T1000 (cell line): ENCODE measurements around the gene PEX14.

Source experiments
- DNase-seq: peaks from one replicate; lab custom pipeline; 2025; ENCODE audit warnings: mixed read lengths; lab: John Stamatoyannopoulos, UW

Gene PEX14

DNA sequence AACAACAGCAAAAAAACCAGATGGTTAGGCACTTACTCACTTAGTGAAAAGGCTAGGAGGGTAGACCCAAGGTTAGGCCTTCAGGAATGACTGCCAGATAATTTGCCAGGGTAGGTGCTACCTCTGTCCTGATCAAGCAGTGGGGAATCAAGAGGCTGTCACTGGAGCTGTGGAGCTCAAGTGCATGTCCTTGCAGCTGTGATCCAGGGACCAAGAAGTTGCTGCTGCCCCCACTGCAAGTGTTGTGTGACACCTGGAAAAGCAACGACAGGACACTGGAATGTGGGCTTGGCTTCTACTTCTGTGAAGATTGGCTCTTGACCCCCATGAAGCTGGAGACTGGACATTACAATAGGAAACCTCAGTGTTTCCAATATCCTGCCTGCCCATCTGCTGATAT is 72.1 kb downstream of the PEX14 start:
- DNase-seq = no peak

DNA sequence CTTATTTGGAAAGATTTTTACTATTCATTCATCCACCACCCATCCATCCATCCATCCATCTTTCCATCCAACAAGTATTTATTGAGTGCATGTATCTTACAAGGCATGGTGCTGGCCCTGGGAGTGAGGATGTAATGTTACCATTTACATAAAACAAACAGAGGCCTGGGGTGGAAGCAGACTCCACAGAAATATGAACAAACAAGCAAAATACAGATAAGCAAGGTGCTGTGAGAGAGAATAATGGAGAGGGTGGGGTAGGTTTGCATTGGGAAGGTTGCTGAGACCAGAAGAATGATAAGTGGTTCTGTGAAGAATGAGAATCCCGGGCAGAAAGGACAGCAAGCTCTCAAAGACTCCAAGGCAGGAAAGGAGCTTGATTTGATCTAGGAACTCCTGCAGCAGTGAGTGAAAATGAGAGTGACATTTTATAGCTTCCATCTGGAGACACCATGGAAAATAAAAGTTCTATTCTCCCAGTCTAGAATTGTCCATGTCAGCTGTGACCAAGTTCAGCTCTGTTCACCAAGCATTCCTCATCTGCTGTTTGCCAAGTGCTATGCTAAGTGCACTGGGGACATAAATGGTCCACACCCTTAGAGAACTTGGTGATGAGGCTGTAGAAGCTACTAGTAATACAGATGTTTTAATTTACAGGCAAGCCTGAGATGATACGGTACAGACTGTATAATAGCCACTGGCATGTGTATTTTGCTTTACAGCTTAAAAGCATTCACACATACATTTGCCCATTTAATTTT is 75.3 kb downstream of the PEX14 start:
- DNase-seq = no peak

DNA sequence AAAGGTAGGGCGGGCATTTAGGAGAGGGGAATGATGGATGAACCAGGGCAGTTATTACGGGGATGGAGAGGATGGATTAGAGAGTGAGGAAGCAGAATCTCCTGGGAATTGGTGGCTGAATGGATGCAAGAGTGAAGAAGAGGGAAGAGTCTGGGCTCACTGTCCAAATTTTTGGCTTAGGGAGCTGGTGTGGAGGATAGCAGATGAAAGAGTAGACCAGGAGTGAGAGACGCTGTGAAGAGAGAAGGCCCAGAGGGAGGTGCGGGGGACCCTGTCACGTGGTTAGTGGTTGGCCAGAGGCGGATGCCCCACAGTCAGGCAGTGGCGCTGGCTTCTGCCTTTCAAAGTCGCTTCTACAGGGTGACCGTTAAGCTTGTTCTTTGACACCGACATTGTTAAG is 78.4 kb downstream of the PEX14 start:
- DNase-seq = no peak

DNA sequence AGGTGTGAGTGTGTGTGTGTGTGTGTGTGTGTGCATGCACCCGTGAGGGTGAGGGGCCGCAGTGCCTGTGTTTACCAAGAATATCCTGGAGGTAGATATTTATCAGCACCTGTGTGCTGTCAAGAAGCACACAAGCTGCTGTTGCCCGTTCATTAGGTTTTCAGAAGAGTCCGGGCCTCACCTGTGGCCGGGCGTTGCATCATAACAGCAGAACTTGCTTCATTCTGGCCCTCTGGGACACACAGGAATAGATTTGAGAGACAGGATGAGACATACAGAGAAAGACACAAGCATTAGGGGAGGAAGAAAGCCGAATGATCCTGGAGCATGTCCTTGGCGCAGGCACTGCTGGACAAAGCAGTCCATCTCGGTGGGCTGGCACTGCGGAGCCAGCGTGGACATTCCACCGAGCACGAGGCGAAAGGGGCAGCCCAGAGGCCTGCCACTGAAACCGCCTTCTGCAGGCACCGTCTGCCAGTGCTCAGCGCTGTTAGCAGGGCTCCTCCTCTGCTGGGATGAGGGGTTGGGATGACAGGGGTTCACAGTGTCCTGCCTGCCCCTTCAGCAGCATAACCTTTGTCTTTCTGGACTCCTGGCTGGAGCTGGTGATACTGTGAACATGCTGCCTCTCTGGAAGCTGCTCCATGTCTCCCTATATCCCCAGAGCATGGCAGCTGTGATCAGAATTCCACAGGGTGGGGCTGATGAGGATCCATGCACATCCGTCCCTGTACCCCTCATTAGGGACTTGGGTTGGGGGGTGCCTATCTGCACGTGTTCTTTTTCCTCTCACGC is 81.1 kb downstream of the PEX14 start:
- DNase-seq = no peak

DNA sequence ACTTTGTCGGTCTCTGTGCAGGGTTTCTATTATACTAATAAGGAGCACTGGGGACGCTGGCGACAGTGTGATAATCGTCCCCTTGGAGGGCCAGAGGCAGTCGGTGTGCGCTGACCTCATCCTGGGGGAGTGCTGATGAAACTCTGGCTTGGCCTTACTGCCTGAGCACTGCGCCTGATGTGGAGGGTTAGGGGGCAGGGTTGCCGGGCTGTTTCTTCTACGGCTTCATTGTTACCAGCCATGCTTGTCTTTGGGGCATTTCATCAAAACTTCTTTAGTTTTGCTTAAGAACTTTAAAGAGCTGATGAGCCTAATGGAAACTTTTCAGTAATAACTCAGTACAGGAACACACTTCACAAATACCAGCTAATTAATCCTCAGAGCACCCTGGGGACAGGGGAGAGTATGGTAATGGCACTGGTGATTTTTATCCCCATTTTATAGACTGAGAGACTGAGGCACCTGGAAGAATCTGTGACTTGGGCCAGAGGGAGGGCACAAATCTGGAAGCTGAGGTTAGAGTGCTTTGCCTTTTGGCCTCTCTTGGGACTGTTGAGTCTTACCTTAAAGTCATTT is 81.8 kb downstream of the PEX14 start:
- no peak for DNase-seq

DNA sequence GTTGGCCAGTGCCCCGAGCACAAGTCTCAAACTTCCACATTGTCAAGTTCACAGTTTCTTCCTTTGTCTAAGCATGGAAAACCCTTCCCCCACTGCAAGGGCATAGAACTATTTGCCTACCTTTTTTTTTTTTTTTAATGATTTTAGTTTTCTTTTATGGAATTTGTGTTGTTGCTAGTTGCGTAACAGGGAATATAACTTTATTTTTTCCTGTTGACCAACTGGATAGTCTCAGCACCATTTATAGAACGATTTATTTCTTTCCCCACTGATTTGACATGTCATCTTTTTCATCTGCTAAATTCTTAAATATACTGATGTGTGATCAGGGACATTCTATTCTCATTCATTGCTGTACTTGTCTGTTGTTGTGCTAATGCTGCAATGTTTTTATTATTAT is 83.0 kb downstream of the PEX14 start:
- no peak for DNase-seq

DNA sequence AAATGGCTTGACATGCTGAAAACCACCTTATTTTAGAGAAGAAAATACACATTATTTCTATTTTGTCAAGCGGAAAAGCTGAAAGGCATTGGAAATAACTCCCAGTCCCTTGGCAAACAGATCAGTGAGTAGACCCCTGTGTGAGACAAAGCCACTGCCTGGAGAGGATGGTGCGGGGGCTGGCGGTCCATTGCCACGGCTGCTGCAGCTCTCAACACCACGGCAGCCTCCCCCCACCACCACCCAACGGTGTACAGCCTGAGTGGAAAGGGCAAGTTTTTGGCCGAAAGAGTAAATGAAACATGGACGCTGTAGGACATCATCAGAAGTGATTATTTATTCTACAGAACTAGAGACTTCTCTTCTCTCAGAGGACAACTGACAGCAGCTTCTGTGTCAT is 84.6 kb downstream of the PEX14 start:
- DNase-seq = no peak

DNA sequence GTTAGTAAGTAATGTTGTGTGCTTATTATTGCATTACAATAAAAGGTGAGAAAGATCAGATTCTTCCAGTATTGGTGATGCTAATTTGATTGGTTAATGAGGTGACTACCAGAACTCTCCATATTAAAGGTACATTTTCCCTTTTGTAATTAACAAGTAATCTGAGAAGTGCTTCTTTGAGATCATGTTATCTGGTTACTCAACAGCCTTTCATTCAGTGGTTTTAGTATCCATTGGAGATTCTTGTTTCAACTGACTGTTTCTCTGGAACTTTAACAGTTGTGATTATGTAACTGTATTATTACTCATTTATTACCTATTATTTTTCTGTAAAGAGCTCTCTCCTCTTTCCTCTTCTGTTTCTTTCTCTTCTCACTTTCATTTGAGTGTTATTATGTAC is 86.7 kb downstream of the PEX14 start:
- DNase-seq = no peak

DNA sequence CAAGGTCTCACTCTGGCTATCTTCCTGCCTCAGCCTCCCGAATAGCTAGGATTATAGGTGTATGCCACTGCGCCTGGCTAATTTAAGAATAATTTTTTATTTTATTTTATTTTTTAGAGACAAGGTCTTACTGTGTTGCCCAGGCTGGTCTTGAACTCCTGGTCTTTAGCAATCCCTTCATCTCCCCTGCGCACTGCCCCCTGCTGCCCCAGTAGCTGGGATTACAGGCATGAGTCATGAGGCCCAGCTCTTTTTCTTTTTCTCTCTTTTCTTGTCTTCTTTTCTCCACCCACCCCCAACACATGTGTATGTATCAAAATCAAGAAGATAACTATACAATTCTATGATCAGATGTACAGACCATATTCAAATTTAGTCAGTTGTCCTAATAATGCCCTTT is 87.2 kb downstream of the PEX14 start:
- DNase-seq = no peak

DNA sequence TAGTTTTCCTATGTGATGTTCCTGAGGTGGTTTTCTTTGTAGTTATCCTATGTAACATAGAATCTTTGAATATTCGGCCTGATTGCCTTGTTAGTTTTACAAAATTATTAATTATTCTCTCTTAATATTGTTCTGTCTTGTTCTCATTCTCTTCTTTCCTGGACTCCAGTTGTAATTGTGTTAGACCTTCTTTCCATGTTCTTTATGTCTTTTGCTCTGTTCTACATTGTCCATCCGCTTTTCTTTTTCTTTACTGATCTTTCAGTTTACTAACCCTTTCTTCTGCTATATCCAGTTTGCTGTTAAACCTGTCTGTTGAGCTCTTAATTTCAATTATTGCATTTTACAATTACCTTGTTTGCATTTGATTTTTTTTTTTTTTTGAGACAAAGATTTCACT is 89.3 kb downstream of the PEX14 start:
- no peak for DNase-seq

DNA sequence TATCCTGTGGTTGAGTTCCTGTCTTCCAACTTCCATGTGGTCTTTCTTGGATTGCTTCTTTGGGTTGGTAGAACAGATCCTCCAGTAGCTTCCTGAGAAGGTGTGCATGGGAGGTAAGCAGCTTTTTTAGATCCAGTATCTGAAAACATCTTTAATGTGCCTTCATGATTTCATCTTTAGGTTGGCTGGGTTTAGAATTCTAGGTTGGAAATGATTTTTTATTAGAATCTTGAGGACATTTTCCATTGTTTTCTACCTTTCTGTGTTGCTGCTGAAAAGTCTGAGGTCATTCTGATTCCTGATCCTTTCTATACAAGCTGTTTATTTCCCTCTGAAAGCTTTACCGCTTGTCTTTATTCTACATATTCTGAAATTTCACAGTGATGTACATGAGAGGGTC is 94.8 kb downstream of the PEX14 start:
- DNase-seq = no peak

DNA sequence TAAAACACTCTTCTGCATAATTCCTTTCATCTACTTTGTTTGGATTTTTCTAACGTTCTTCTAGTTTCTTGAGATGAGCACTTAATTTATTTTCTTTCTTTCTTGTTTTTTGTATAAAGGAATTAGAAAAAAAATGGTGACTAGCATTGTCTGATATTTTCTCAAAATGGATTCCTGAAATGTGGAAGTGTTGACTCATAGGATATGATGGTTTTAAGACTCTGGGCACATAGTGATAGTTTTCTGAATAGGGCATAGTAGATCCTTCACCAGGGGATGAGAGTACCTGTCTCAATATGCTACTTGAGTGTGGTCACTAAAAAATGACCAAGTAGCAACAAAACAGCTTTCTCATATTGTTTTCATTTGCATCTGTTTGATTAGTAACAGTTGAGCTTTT is 100.9 kb downstream of the PEX14 start:
- DNase-seq = no peak

DNA sequence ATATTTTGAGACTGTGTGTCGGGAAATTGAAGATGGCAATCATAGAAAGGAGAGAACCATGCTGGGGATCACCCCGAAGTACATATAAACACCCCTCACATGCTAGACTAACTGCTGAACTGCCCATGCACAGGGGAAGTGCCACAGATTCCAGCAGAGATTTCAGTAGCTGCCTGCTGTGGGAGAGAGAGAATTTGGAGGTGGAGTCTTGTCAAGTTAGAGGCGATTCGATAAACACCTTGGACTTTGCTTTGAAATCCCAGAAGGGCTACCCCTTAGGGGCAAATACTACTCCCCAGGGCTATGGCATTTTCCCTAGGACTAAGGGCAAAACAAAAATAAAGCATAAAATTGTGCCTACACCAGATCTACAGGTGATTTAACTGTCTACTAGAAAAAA is 103.3 kb downstream of the PEX14 start:
- DNase-seq = no peak

DNA sequence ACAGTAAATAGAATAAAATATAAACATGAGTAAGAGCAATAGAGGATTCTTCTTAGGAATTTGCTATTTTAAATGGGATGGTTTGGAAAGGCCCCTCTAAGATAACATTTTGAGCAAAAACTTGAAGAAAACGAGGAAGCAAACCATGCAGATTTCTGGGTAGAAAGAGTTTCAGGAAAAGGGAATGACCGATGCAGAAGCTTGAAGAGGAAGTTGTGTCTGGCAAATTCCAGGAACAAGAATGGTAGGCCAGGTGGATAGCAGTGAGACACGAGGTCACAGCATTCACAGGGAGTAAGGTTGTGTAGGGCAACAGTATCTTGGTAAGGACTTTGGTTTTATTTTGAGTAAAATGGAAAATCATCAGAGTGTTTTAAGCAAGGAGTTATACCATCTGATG is 108.9 kb downstream of the PEX14 start:
- DNase-seq = no peak

DNA sequence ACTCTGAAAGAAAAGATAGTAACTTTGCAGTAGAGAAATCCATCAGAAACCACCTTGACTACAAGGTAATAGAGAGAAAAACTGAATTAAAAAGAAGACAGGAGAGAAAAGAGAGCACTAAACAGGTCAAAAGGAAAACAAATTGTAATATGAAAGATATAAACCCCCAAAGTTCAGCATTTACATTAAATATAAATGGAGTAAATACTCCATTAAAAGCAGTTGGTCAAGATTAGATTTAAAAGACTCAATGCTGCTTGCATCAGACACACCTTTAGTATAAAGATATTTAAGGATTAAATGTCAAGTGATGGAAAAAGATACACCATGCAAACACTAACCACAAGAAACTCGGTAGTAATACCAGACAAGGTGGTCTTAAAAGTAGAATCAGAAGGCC is 110.5 kb downstream of the PEX14 start:
- DNase-seq = no peak

DNA sequence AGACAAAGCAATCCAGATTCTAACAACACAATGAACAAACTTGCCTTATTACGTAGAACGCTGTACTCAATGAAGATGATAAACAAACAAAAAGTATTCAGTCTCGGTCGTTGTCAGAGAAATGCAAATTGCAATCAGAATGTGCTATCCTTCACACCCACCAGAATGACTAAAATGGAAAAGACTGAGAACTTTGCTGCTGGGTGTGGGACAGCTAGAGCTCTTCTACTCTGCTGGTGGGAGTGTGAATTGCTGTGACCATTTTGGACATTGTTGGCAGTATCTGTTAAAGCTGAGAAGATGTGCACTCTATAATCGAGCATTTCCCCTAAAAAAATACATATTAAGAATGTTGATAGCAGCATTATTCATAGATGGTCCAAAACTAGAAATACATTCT is 111.4 kb downstream of the PEX14 start:
- no peak for DNase-seq

DNA sequence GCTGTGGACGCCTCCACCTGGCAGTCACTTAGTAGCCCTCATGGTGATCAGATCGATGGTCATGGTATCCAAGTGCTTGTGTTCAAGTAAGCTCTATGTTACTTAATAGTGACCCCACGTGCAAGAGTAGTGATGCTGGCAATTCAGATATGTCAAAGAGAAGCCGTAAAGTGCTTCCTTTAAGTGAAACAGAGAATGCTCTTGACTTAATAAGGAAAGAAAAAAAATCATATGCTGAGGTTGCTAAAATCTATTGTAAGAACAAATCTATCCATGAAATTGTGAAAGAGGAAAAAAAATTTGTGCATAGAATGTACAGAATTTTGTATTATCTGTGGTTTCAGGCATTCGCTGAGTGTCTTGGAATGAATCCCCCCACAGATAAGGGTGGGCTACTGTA is 113.9 kb downstream of the PEX14 start:
- DNase-seq = no peak

DNA sequence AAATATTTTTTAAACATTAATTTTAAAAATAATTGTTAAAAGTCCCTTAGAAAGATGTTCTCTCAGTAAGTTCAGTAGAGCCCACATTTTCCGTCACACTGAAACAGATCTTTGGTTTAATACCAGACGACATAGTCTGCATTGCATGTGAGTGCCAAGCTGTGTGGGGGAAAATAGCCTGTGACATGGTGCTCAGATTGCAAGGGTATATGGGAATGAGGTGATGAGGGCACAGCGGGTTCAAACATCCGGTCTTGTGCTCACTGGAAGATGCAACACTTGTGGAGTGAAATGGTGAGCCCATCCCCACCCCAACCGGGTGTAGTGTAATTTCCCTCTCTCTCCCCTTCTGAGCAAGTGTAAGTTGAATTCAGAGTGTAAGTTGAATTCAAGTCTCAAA is 114.3 kb downstream of the PEX14 start:
- DNase-seq = no peak

DNA sequence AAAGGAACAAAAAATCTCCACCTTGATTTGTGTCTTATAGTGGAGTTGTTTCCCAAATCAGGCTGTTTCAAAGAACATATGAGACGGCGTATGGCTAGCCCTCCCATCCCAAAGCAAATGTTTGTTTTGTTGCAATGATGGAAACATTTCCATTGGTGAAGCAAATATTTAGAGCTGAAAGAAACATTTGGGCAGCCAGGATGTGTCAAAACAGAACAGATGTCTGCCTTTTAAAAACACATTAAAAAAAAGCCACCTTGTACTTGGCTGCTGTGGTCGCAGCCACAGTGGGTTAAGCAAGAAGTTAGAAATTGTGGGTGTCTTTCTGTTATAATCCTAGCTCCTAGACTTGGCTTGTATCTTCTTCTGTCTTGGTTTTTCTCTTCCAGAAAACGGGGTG is 116.3 kb downstream of the PEX14 start:
- DNase-seq = no peak

DNA sequence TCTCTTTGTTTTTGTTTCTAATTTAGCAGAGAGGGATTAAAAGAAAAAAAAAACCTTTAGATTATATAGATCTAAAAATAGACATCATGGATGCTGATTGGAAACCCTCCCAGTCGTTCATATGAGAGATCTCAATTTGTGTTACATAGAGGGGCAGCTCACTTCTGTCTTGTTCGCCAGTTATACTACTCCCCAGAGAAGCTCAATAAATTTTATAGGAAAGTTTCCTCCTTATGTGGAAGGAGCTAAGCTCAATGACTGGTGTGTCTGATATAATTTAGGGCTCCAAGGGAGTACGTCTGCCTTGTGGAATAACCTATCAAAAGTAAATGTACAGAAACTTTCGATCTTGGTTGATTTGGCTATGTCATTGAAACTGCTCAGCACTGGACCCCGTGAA is 117.6 kb downstream of the PEX14 start:
- DNase-seq = no peak

DNA sequence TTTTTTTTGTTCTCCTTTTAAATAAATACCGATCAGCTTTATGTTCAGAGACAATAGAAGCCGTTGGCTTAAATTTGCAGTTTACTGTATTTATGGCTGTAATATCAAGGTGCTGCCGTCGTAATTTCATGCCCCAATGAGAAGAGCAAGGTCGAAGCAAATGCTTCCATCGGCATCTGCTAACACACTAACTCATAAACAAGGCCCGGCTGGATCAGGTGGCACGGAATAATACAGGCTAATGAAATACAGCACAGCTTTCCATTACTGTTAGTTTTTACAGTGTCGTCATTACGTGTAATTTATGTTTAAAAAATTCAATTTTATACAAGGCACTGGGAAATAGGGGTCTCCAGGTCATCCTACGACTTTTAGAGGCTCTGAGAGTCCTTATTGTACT is 119.0 kb downstream of the PEX14 start:
- no peak for DNase-seq

DNA sequence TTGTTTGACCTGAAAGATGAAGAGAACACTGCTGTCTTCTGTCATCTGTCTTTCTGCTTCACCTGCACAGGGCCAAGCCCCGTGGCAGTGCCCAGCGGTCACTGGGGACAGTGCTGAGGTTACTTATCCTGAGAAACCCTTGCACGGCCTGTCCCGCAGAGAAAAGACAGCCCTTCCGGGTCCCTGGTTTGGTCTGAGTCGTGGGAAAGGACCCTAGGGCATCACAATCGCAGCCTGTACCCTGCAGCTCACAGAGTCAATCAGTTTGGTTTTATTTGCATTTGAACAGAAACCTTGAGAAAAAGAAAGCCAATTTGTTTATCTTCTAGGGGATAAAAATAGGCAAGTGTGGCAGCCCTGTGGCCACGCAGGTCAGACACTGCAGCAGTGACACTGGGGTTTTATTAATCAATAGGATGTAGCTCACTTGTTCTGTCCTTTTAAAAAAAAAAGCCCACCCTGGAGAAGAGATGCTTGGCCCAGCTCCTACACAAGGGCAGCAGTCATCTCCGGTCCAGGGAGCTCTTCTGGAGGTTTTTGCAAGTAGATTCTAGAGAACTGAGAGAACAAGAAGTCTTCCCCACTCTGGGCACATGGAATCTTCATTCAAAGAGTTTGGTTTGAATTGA is 120.0 kb downstream of the PEX14 start:
- no peak for DNase-seq

DNA sequence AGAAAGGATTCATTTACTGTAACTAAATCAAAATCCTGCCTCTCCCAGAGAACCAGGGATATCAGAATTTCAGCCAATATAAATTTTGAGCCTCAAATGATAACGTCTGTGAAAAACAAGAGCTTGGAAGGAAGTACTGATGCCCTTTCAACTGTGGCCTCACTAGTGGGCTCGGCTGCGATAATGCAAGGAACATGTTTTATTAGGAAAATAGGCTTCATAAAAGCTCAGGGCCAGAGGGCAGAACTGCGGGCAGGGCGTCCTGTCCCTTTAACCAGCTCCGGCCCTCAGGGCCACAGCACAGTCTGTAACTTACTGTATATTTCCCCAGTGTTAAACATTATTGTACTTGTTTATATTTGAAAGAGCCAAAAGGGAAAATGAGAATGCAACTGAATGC is 122.0 kb downstream of the PEX14 start:
- no peak for DNase-seq
